PFSK-1 (cell line): Measurements from ENCODE around the gene RRP1.

ENCODE experiments used
- POLR2AphosphoS5 ChIP-seq: IDR thresholded peaks from 2 replicates; pipeline ENCODE4 v1.6.1; 2012; ENCODE audit warnings: low read depth, mild to moderate bottlenecking, control low read depth, low read length, moderate library complexity
- TAF1 ChIP-seq: IDR thresholded peaks from 2 replicates; pipeline ENCODE4 v1.6.1; 2012; ENCODE audit warnings: low read length, control low read depth, borderline replicate concordance; ENCODE audit not compliant: insufficient read depth
- TF ChIP-seq, protein P1 (sequence below), 2 experiments: IDR thresholded peaks; 2 replicates each; pipeline versions ENCODE4 v1.6.1 to v1.8.0; 2011 to 2012; ENCODE audit warnings: low read depth in 2 of 2, low read length in 2 of 2, control low read depth in 1 of 2, inconsistent platforms in 1 of 2, mild to moderate bottlenecking in 1 of 2, moderate library complexity in 1 of 2; ENCODE audit not compliant: insufficient read depth in 1 of 2

DNA sequence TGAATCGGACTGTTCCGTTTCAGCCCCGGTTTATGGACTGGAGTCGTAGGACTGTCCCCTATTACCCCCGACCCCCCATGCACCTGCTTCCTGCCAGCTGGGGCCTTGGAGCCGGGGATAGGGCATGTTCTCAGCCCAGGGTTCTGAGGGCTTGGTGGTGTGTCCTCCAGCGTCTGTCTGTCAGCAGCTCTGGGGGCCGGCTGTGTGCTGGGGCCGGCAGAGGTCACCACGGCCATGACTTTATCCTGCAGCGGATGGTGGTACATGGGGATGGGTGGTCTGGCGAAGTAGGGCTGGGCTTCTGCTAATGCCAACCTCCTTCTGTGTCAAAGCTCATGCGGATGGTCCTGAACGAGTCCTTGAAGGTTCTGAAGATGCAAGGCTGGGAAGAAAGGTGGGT is 5.5 kb downstream of the RRP1 start:
- TF ChIP-seq POLR2AphosphoS5 (no peak), TAF1 (no peak)
- TF ChIP-seq, protein P1, sequence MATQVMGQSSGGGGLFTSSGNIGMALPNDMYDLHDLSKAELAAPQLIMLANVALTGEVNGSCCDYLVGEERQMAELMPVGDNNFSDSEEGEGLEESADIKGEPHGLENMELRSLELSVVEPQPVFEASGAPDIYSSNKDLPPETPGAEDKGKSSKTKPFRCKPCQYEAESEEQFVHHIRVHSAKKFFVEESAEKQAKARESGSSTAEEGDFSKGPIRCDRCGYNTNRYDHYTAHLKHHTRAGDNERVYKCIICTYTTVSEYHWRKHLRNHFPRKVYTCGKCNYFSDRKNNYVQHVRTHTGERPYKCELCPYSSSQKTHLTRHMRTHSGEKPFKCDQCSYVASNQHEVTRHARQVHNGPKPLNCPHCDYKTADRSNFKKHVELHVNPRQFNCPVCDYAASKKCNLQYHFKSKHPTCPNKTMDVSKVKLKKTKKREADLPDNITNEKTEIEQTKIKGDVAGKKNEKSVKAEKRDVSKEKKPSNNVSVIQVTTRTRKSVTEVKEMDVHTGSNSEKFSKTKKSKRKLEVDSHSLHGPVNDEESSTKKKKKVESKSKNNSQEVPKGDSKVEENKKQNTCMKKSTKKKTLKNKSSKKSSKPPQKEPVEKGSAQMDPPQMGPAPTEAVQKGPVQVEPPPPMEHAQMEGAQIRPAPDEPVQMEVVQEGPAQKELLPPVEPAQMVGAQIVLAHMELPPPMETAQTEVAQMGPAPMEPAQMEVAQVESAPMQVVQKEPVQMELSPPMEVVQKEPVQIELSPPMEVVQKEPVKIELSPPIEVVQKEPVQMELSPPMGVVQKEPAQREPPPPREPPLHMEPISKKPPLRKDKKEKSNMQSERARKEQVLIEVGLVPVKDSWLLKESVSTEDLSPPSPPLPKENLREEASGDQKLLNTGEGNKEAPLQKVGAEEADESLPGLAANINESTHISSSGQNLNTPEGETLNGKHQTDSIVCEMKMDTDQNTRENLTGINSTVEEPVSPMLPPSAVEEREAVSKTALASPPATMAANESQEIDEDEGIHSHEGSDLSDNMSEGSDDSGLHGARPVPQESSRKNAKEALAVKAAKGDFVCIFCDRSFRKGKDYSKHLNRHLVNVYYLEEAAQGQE (IDR thresholded peaks at IDR 0.05; ENCODE audit: insufficient read depth in 1 of 2, low read depth in 2 of 2, low read length in 2 of 2): no peak
